ENCODE results near the gene GOLGA2. TPM values are rescaled to one million over a fixed set of nuclear protein-coding genes. Genes with fewer than 3 reads are reported as not detected.

GOLGA2 gene
- total RNA-seq, 1 experiment from 2014 or later = 51.0 TPM

DNA sequence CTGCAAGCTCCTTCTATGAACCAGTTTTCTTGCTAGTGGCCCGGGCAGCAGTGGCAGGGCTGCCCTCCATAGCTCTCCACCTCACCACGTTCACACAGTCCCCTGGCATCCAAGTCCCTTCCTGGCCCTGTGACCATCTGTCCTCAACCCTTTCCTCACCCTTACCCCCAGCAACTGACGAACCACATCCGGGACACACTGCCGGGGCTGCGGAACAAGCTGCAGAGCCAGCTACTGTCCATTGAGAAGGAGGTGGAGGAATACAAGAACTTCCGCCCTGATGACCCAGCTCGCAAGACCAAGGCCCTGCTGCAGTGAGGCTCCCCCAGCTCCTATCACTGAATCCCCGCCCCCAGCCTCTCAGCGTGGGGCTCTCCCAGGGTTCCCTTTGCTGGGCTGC is 53.8 kb downstream of the GOLGA2 start:
- no peak overlapping the region for H3K4ac ChIP-seq (ENCODE audit: low read depth, low read length)
- DNase-seq = no peak
- peaks cover 4% of the 10 kb centered on the region for H4K20me1 ChIP-seq (ENCODE audit: control insufficient read depth, insufficient read depth, insufficient read length)
- no peak overlapping the region for H2BK5ac ChIP-seq (ENCODE audit: insufficient read length, low read length)
- no peak overlapping the region; a peak in 1 of 7 replicates for H3K27ac Mint-ChIP-seq
- TF ChIP-seq, protein P1, sequence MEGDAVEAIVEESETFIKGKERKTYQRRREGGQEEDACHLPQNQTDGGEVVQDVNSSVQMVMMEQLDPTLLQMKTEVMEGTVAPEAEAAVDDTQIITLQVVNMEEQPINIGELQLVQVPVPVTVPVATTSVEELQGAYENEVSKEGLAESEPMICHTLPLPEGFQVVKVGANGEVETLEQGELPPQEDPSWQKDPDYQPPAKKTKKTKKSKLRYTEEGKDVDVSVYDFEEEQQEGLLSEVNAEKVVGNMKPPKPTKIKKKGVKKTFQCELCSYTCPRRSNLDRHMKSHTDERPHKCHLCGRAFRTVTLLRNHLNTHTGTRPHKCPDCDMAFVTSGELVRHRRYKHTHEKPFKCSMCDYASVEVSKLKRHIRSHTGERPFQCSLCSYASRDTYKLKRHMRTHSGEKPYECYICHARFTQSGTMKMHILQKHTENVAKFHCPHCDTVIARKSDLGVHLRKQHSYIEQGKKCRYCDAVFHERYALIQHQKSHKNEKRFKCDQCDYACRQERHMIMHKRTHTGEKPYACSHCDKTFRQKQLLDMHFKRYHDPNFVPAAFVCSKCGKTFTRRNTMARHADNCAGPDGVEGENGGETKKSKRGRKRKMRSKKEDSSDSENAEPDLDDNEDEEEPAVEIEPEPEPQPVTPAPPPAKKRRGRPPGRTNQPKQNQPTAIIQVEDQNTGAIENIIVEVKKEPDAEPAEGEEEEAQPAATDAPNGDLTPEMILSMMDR (conservative IDR thresholded peaks at IDR 0.05) = no peak
- H3K56ac ChIP-seq (ENCODE audit: insufficient read length, low read depth, low read length) = no peak overlapping the region
- H3K9ac ChIP-seq (ENCODE audit: extremely low read depth, insufficient read length, low read length) = no peak overlapping the region
- no peak overlapping the region for H2AK5ac ChIP-seq (ENCODE audit: insufficient read length, low read length)
- H3T11ph ChIP-seq (ENCODE audit: low read length) = no peak overlapping the region
- peaks cover 11 to 40% (median 37%) of the 10 kb centered on the region in 3 experiments for H3K36me3 Mint-ChIP-seq (ENCODE audit: insufficient read depth in 1 of 3, low read depth in 3 of 3)
- no peak overlapping the region for H2BK20ac ChIP-seq (ENCODE audit: low read depth, low read length, poor library complexity, severe bottlenecking)
- H3K27ac ChIP-seq (ENCODE audit: insufficient read length, low read depth, low read length) = no peak overlapping the region
- no peaks in the 10 kb centered on the region; the same call in 1 of the 2 replicates for H3K27me3 Mint-ChIP-seq (ENCODE audit: low read depth)
- H4K8ac ChIP-seq (replicated peaks; ENCODE audit: insufficient read length, low read depth, low read length) = no peak overlapping the region
- no peaks in the 10 kb centered on the region for H3K79me1 ChIP-seq (ENCODE audit: insufficient read depth, low read depth, low read length, poor library complexity, severe bottlenecking)
- H3K9me3 Mint-ChIP-seq = no peaks in the 10 kb centered on the region
- no peak overlapping the region for H4K5ac ChIP-seq (ENCODE audit: insufficient read length, low read depth, low read length)
- no peak overlapping the region for H3K4me2 ChIP-seq (ENCODE audit: insufficient read depth, insufficient read length, low read length)
- H2AFZ ChIP-seq (ENCODE audit: low read length) = no peak overlapping the region
- no peaks in the 10 kb centered on the region for H3K9me3 ChIP-seq (ENCODE audit: control insufficient read depth, low read depth, low read length)
- WGBS (ENCODE audit: extremely low coverage, insufficient read length, low lambda C conversion rate) = no CpG with 5 or more reads among the region's 10 CpGs
- H3K27me3 ChIP-seq (ENCODE audit: insufficient read depth, low read length) = no peaks in the 10 kb centered on the region
- no peak overlapping the region for H2BK12ac ChIP-seq (ENCODE audit: insufficient read length, low read depth, low read length)
- H2BK120ac ChIP-seq (ENCODE audit: low read depth, low read length, poor library complexity, severe bottlenecking) = no peak overlapping the region
- no peak overlapping the region for H3K14ac ChIP-seq (ENCODE audit: insufficient read depth, low read length)
- H3K23ac ChIP-seq (ENCODE audit: insufficient read length, low read depth, low read length) = no peak overlapping the region
- H3K4me1 Mint-ChIP-seq = peaks cover 10 to 14% of the 10 kb centered on the region in 2 experiments
- no peak overlapping the region for H3K18ac ChIP-seq (ENCODE audit: insufficient read length, low read depth, low read length)
- peaks cover 3% of the 10 kb centered on the region for H3K23me2 ChIP-seq (ENCODE audit: insufficient read length, low read depth, low read length, poor library complexity, severe bottlenecking)
- H3K79me2 ChIP-seq (ENCODE audit: insufficient read depth, low read length) = no peaks in the 10 kb centered on the region
- no peaks in the 10 kb centered on the region for H3K4me1 ChIP-seq (ENCODE audit: insufficient read depth, low read length)
- H2BK15ac ChIP-seq (ENCODE audit: low read depth, low read length) = no peak overlapping the region
- H4K91ac ChIP-seq (ENCODE audit: insufficient read length, low read depth, low read length) = no peak overlapping the region
- H3K4me3 Mint-ChIP-seq = no peak overlapping the region; a peak in 1 of 5 replicates
